Memory B cell (primary cell): ENCODE data around the gene TMEM167A.

Source experiments
- ATAC-seq: fragments of 150-1000 bp; cut with Tn5 transposase; 2 replicates; pipeline ENCODE4 v1.10.0; 2021; ENCODE audit warnings: low read depth, mild to moderate bottlenecking, moderate library complexity
- DNase-seq, 2 donors: peaks; one replicate each; pipeline ENCODE4 v3.0.0; 2022; ENCODE audit warnings: low spot score in 2 of 2
- H3K27ac Mint-ChIP-seq: one replicate; pipeline ENCODE4 v1.8.0; 2022; ENCODE audit warnings: mild to moderate bottlenecking, moderate library complexity, mixed read lengths
- H3K27me3 Mint-ChIP-seq: one replicate; pipeline ENCODE4 v1.8.0; 2022; ENCODE audit warnings: mixed read lengths
- H3K36me3 Mint-ChIP-seq: one replicate; pipeline ENCODE4 v1.8.0; 2022; ENCODE audit warnings: mild to moderate bottlenecking, mixed read lengths
- H3K4me1 Mint-ChIP-seq: one replicate; pipeline ENCODE4 v1.8.0; 2022; ENCODE audit warnings: mixed read lengths
- H3K4me3 Mint-ChIP-seq: one replicate; pipeline ENCODE4 v1.8.0; 2022; ENCODE audit warnings: mild to moderate bottlenecking, moderate library complexity, mixed read lengths
- H3K9me3 Mint-ChIP-seq: one replicate; pipeline ENCODE4 v1.8.0; 2022; ENCODE audit warnings: mixed read lengths

Gene TMEM167A

GRCh38 chr5:83006683-83007283, 70.4 kb downstream of the TMEM167A start:
- H3K27ac Mint-ChIP-seq, result no peak overlapping the region
- ATAC-seq (no peak), DNase-seq (no peak)
- peaks cover 3% of the 10 kb centered on the region for H3K27me3 Mint-ChIP-seq
- peaks cover 2% of the 10 kb centered on the region for H3K9me3 Mint-ChIP-seq
- no peak overlapping the region for H3K4me3 Mint-ChIP-seq
- peaks cover 2% of the 10 kb centered on the region for H3K4me1 Mint-ChIP-seq
- H3K36me3 Mint-ChIP-seq, result no peaks in the 10 kb centered on the region

GRCh38 chr5:83003791-83004190, 73.4 kb downstream of the TMEM167A start:
- no peaks in the 10 kb centered on the region for H3K9me3 Mint-ChIP-seq
- no peak for ATAC-seq
- H3K27me3 Mint-ChIP-seq, result peaks cover 3% of the 10 kb centered on the region
- no peak overlapping the region for H3K4me3 Mint-ChIP-seq
- no peaks in the 10 kb centered on the region for H3K36me3 Mint-ChIP-seq
- DNase-seq, result no peak
- H3K4me1 Mint-ChIP-seq, result no peaks in the 10 kb centered on the region
- no peak overlapping the region for H3K27ac Mint-ChIP-seq
